ENCODE measurements around the gene APP.

Gene APP

DNA sequence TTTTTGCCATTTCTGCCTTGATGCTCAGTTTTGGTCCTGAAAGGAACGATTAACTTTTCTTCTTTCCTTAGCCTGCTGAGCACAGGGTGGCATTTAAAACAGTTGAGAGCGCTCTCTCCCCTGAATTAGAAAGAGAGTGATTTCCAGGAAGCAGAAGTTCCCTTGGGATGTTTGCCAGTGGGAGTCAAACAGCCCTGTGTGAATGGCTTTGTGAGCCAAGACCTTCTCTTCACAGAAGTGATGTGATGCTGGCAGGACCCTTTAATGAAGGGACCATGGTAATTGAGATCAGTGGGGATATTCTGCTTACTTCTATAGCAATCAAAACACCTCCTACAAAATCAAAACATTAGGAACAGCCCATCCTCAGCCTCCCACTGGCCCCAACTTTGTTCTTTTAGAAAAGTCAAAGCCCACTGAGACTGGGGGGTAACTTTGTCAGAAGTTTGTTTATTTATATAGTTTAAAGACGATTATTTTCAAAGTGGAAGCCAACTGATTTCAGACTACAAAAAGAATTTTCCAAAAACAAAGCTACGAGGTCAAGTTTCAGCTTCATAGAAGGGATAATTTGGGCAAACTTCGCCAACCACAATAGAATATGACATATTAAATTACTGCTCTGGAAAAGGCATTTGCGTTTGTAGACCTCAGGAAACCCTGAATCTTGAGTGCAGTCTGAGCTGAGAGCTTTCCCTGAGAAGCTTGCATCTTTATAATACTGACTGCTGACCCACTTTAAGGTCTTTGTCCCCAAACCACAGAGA, 313.1 kb downstream of the APP start:
- H3K4me3 ChIP-seq (ENCODE audit: low read depth, low read length): no peak overlapping the region
- H3K9me3 ChIP-seq (ENCODE audit: control insufficient read depth, insufficient read depth, low read depth, low read length): no peaks in the 10 kb centered on the region
- TF ChIP-seq ZNF112 (tag by site-specific recombination; IDR thresholded peaks at IDR 0.05) (no peak), WT1 (tag by site-specific recombination; IDR thresholded peaks at IDR 0.05) (no peak)
- ChIA-PET CTCF (interaction anchor here (0.8 to 1.3 kb wide), 3 partner anchors 8 to 56 kb away, joined by 3 read pairs; no protein-coding TSS in a partner anchor), POLR2A (no interaction called here)
- H3K27ac ChIP-seq (ENCODE audit: extremely low read depth, low read depth, low read length): no peak overlapping the region
- no peaks in the 10 kb centered on the region for H3K36me3 ChIP-seq (ENCODE audit: control insufficient read depth in 2 of 2, insufficient read depth in 1 of 2, low read length in 2 of 2)
- no peaks in the 10 kb centered on the region for H3K4me1 ChIP-seq (ENCODE audit: control insufficient read depth, insufficient read depth, low read length)

DNA sequence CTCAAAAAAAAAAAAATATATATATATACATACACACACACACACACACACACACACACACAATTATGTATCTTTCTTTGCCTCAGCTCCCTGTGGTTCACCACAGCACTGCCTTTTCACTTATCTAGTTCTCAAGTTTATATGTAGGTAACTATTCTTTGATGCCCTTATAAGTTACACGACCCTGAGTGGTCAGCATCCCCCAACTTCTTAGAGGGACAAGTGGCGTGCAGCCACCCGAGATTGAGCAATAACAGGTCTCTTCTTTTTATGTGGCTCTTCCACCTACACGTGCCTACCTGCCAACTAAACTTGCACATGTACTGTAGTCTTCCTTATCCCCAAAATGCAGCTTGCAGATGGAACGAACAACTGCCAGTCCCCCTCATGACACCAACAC, 315.0 kb downstream of the APP start:
- ChIA-PET POLR2A (no interaction called here), CTCF (interaction anchor here (1.1 to 1.5 kb wide), 2 partner anchors 10 to 54 kb away, joined by 3 to 4 read pairs; no protein-coding TSS in a partner anchor)
- no peak for TF ChIP-seq YY2 (tag by site-specific recombination; IDR thresholded peaks at IDR 0.05)
- no peak for TF ChIP-seq ZNF146 (tag by site-specific recombination; IDR thresholded peaks at IDR 0.05)
- TF ChIP-seq, protein P1, sequence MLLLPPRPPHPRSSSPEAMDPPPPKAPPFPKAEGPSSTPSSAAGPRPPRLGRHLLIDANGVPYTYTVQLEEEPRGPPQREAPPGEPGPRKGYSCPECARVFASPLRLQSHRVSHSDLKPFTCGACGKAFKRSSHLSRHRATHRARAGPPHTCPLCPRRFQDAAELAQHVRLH (tag by site-specific recombination; IDR thresholded peaks at IDR 0.05): no peak
- TF ChIP-seq, protein P2, sequence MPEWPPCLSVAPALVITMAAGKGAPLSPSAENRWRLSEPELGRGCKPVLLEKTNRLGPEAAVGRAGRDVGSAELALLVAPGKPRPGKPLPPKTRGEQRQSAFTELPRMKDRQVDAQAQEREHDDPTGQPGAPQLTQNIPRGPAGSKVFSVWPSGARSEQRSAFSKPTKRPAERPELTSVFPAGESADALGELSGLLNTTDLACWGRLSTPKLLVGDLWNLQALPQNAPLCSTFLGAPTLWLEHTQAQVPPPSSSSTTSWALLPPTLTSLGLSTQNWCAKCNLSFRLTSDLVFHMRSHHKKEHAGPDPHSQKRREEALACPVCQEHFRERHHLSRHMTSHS (tag by site-specific recombination; IDR thresholded peaks at IDR 0.05): no peak
- TF ChIP-seq, protein P3, sequence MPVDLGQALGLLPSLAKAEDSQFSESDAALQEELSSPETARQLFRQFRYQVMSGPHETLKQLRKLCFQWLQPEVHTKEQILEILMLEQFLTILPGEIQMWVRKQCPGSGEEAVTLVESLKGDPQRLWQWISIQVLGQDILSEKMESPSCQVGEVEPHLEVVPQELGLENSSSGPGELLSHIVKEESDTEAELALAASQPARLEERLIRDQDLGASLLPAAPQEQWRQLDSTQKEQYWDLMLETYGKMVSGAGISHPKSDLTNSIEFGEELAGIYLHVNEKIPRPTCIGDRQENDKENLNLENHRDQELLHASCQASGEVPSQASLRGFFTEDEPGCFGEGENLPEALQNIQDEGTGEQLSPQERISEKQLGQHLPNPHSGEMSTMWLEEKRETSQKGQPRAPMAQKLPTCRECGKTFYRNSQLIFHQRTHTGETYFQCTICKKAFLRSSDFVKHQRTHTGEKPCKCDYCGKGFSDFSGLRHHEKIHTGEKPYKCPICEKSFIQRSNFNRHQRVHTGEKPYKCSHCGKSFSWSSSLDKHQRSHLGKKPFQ (tag by site-specific recombination; IDR thresholded peaks at IDR 0.05): no peak
- TF ChIP-seq REPIN1 (tag by site-specific recombination; IDR thresholded peaks at IDR 0.05; ENCODE audit: low read depth): no peak
- TF ChIP-seq, protein P4, sequence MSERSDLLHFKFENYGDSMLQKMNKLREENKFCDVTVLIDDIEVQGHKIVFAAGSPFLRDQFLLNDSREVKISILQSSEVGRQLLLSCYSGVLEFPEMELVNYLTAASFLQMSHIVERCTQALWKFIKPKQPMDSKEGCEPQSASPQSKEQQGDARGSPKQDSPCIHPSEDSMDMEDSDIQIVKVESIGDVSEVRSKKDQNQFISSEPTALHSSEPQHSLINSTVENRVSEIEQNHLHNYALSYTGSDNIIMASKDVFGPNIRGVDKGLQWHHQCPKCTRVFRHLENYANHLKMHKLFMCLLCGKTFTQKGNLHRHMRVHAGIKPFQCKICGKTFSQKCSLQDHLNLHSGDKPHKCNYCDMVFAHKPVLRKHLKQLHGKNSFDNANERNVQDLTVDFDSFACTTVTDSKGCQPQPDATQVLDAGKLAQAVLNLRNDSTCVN (tag by site-specific recombination; optimal IDR thresholded peaks at IDR 0.05): no peak
- TF ChIP-seq ZBTB17 (tag by site-specific recombination; IDR thresholded peaks at IDR 0.05): no peak
- TF ChIP-seq ZNF600 (tag by site-specific recombination; IDR thresholded peaks at IDR 0.05): no peak
- TF ChIP-seq, protein P5, sequence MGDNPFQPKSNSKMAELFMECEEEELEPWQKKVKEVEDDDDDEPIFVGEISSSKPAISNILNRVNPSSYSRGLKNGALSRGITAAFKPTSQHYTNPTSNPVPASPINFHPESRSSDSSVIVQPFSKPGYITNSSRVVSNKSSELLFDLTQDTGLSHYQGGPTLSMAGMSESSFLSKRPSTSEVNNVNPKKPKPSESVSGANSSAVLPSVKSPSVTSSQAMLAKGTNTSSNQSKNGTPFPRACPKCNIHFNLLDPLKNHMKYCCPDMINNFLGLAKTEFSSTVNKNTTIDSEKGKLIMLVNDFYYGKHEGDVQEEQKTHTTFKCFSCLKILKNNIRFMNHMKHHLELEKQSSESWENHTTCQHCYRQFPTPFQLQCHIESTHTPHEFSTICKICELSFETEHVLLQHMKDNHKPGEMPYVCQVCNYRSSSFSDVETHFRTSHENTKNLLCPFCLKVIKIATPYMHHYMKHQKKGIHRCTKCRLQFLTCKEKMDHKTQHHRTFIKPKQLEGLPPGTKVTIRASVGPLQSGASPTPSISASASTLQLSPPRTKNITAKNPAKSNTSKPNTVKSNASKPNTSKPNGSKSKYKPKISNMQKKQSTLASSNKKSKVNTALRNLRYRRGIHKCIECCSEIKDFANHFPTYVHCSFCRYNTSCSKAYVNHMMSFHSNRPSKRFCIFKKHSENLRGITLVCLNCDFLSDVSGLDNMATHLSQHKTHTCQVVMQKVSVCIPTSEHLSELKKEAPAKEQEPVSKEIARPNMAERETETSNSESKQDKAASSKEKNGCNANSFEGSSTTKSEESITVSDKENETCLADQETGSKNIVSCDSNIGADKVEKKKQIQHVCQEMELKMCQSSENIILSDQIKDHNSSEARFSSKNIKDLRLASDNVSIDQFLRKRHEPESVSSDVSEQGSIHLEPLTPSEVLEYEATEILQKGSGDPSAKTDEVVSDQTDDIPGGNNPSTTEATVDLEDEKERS (tag by site-specific recombination; IDR thresholded peaks at IDR 0.05): no peak

More for the DNA sequence above, 315.0 kb downstream of the APP start:
- no peaks in the 10 kb centered on the region for H3K9me3 ChIP-seq (ENCODE audit: control insufficient read depth, insufficient read depth, low read depth, low read length)
- H3K4me3 ChIP-seq (ENCODE audit: low read depth, low read length): no peak overlapping the region
- H3K36me3 ChIP-seq (ENCODE audit: control insufficient read depth in 2 of 2, insufficient read depth in 1 of 2, low read length in 2 of 2): no peaks in the 10 kb centered on the region
- H3K4me1 ChIP-seq (ENCODE audit: control insufficient read depth, insufficient read depth, low read length): no peaks in the 10 kb centered on the region
- no peak overlapping the region for H3K27ac ChIP-seq (ENCODE audit: extremely low read depth, low read depth, low read length)

Data from HEK293 (cell line).